Adipose tissue (tissue), 3 donors: ENCODE data around the gene ALDH1B1. TPM values are rescaled to one million over a fixed set of nuclear protein-coding genes. Genes with fewer than 3 reads are reported as not detected.

ENCODE experiments used
- H3K27ac ChIP-seq: one replicate; pipeline ENCODE4 v1.5.1; 2013; ENCODE audit warnings: low read depth, low read length
- WGBS, 3 donors: extraction: QIAGEN DNeasy Blood & Tissue Kit; methylation state at CpG; one replicate each; pipeline ENCODE4 v1.1.7; 2013; 5-methylcytosine and 5-hydroxymethylcytosine counted together
- polyA plus RNA-seq, 3 donors: library from polyadenylated mRNA; stranded (reverse); fragments of 200-250 nt; gene quantifications; one replicate each; pipeline ENCODE4 v1.2.3, GENCODE V29; 2013
- donor health status: healthy with polysubstance abuse.
- donor health status: Bipolar disorder and iron deficiency.
- donor health status: healthy.

ALDH1B1 gene
- polyA plus RNA-seq, 3 donors, result 8.2 to 33.2 (median 10.5) TPM

- H3K27ac ChIP-seq, result no peak within 1 kb of the TSS
Measured at GRCh38 chr9:38423973-38424843, 31.7 kb downstream of the ALDH1B1 start, which contains the start of gene IGFBPL1. IGFBPL1 (minus strand) TSS chr9:38424454; CDS start chr9:38424424, 30 bp downstream.

GRCh38 chr9:38424918-38425317, 32.4 kb downstream of the ALDH1B1 start:
- H3K27ac ChIP-seq, result no peak overlapping the region
- WGBS, 3 donors, result 73 to 78% (median 76%) methylated on average over 4 of the region's 4 CpGs

More at GRCh38 chr9:38423973-38424843, 31.7 kb downstream of the ALDH1B1 start, which contains the start of gene IGFBPL1:
- WGBS, 3 donors, result 2 to 3% (median 2%) methylated on average over 76 to 115 of the region's 115 CpGs

DNA sequence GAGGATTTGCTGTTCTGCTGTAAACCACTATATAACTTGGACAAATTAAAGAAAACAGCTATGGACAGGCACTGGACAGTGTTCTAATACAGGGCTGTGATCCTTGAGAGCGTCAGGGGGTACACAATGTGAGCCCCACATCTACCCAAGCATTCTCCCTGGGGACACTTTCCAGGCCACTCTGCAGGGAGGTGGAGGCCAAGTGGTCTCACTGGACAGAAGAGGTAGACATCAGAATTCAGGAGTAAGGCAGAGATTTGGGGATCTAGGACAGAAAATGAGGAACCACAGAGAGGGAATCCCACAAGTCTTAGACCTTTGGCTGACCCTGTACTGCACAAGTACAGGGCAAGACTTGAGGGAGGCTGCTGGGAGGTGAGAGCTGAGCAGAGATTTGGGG, 35.6 kb downstream of the ALDH1B1 start:
- H3K27ac ChIP-seq, result no peak overlapping the region
- 76 to 88% (median 83%) methylated on average over 1 of the region's 1 CpG for WGBS, 3 donors

DNA sequence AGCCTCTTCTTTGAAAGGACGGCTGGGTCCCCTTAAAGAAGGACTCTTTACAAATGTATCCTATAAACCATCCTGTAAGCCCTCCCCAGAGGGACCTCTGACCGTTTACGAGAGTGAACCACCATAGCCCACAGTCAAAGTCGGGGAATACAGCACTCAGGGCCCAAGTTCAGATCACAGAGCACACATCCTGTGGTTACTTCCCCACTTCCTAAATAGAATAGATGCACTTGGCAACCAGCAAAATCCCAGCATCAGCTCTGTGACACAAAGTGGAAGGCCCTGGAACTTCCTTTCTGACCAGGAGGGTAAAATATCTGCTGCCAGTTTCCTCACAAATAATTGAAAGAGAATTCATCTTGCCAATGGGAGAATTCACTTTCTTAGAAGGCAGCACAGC, 38.6 kb downstream of the ALDH1B1 start:
- H3K27ac ChIP-seq, result no peak overlapping the region
- WGBS, 3 donors, result 27 to 66% (median 37%) methylated on average over 4 of the region's 4 CpGs

- 16 to 52% (median 25%) methylated on average over 3 of the region's 3 CpGs for WGBS, 3 donors
- no peak overlapping the region for H3K27ac ChIP-seq
Measured at GRCh38 chr9:38432922-38433510, 40.5 kb downstream of the ALDH1B1 start.

DNA sequence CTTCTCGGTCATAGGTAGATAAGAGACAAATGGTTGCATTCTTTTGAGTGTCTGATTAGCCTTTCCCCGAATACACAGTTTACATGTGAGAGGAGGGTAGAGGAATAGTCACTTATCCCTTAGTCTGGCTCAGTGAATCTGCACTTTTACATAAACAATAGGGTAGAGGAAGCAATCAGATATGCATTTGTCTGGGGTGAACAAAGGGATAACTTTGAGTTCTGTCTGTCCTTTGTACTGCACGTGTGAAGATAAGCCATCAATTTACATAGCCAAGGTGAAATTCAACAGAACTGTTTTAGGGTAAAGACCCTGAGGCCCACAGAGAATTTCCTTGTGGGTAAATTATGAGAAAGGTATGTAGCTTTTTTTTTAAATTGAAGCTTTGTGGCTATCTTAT, 41.9 kb downstream of the ALDH1B1 start:
- WGBS, 3 donors, result 53 to 64% (median 63%) methylated on average over 3 of the region's 3 CpGs
- H3K27ac ChIP-seq, result no peak overlapping the region

DNA sequence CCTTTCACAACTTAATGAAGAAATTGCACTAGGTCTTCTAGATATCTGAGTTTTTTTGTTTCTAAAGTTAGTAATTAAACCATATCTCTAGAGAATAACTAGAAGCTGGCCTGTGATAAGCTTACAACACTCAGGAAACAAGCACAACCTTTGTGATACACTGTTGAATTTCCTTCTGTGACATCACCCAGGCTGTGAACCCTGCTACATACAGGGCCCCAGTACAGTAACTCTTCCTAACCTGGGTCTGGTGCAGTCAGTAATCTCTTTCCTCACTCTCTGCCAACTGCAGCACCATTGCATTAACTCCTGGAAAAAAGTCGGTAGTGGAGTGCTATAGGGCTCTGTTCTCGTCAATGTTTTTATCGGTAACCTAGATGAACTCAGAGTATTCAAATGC, 42.4 kb downstream of the ALDH1B1 start:
- H3K27ac ChIP-seq, result no peak overlapping the region
- 74 to 85% (median 77%) methylated on average over 3 of the region's 3 CpGs for WGBS, 3 donors

- WGBS, 3 donors, result 70 to 80% (median 73%) methylated on average over 2 of the region's 2 CpGs
- no peak overlapping the region for H3K27ac ChIP-seq
Measured at GRCh38 chr9:38435521-38435920, 43.0 kb downstream of the ALDH1B1 start.

DNA sequence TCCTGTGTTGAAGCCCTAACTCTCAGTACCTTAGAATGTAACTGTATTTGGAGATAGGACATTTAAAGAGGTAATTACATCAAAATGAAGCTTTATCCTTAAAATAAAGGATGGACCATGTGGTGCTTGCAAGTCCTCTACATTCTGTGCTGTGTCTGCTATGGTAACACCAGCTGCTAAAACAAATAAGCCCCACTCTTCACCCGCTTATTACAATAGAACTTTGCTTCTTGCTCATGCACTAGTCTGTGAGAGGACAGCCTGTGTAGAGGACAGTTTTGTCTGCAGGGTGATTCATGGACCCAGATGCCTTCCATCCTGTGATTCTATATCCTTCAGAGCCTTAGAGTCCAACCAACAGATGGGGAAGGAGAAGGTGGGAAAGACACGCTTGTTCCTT, 44.2 kb downstream of the ALDH1B1 start:
- 94 to 96% (median 95%) methylated on average over 2 of the region's 2 CpGs for WGBS, 3 donors
- H3K27ac ChIP-seq, result no peak overlapping the region

DNA sequence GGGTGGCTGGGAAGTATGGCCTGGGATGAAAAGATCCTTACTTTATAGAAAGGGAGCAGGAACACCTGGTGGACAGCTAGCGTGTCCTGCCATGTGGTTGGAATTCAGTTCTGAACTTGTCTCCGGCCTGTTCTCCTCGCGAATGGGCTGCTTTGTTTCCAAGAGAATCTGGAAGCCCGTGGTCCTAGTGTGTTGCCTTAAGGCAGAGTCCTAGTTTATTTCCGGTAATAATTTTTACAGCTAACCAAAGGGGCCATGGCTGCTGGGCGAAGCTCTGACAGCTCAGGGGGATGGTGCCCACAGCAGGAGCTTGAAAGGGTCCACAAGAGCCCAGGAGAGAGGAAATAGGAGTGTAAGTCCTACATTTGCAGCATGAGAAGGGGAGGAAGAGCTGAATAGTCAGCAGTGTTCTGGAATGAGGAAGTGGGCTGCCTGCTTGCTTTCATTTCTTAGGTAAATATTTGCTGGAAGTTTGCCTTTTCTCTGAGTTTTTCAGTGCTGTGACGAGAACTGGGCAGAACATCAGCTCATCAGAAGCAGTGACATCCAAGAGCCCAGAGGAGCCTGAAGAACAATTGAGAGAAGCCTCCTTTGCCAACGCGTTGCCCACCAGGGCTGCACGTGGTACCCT, 44.8 kb downstream of the ALDH1B1 start:
- H3K27ac ChIP-seq, result no peak overlapping the region
- 42 to 70% (median 64%) methylated on average over 11 of the region's 11 CpGs for WGBS, 3 donors

DNA sequence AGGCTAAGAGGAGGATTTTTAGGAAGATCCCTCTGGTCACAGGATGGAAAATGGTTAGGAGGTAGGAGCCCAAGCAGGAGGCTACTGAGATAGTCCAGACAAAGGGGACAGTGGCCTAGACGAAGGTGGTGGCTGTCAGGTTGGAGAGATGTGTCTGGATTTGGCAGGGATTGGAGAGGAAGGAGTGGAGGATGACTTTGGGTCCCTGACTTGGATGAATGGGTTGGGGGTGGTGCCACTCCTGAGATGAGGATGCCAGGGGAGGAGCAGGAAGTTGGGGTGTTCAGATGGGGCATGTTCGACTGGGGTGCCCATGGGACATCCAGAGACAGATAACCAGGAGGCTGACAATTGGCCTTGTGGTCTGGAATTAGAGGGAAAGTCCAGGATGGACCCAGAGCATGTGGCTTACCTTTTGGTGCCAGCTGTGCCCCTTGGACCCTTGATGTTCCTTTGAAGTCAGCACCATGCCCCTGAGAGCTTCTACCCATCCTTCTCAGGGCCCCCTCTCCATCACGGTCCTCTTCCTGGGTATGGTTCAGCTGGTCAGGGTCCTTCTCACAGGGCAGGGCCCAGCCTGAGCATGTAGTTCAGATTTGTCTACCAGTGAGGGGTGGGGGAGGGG, 46.9 kb downstream of the ALDH1B1 start:
- WGBS, 3 donors, result 58 to 80% (median 72%) methylated on average over 3 of the region's 3 CpGs
- H3K27ac ChIP-seq, result no peak overlapping the region

GRCh38 chr9:38439916-38440301, 47.4 kb downstream of the ALDH1B1 start:
- H3K27ac ChIP-seq, result no peak overlapping the region
- 93 to 100% (median 98%) methylated on average over 1 of the region's 1 CpG for WGBS, 3 donors

DNA sequence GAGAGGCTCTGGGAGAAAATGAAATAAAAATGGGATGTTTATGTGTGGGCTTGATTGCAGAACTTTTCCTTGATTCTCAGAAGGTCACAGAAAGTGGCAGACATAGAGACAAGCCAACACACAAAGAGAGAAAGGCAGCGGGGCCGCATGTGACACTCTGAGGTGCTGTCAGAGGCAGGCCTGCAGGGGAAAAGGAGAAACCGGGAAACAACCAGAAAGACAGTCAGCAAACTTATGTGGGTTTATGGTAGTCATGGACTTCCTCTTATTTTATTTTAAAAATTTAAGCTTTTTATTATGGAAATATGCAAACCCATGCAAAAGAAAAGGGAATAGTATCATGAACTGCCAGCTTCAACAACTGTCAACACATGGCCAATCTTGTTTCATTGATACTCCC, 48.0 kb downstream of the ALDH1B1 start:
- WGBS, 3 donors, result 50 to 87% (median 50%) methylated on average over 3 of the region's 3 CpGs
- no peak overlapping the region for H3K27ac ChIP-seq

DNA sequence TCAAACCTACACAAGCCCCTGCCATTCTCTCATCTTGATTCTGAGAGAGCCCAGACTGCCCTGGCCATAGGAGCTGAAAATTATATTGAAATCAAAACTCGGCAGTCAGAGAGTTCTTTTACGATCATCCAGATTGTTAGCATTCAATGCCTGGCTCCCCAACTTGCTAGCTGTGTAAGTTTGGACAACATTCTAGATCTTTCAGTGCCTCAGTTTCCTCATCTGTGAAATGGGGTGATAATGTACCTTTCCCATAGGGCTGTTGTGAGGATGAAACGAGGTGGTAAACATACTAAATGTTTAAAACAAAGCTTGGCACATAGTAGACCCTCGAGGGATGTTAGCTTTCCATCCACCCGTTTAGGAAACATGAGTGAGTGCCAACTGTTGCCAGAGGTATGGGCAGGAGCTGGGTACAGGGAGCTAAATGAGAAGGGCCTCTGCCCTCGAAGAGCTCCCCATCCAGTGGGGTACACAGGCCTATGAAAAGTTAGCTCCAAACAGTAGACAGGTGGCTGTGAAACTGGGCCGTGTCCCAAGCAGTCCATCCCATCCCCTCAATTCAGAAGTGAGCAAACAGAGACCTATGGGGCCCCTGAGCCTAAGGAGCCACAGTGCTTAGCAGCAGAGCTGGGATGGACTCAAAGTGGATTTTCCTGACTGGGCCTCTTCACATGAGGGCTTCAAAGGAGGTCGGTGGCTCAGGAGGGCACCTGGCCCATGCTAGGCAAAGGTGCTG, 49.0 kb downstream of the ALDH1B1 start:
- no peak overlapping the region for H3K27ac ChIP-seq
- WGBS, 3 donors, result 83 to 87% (median 84%) methylated on average over 8 of the region's 8 CpGs

DNA sequence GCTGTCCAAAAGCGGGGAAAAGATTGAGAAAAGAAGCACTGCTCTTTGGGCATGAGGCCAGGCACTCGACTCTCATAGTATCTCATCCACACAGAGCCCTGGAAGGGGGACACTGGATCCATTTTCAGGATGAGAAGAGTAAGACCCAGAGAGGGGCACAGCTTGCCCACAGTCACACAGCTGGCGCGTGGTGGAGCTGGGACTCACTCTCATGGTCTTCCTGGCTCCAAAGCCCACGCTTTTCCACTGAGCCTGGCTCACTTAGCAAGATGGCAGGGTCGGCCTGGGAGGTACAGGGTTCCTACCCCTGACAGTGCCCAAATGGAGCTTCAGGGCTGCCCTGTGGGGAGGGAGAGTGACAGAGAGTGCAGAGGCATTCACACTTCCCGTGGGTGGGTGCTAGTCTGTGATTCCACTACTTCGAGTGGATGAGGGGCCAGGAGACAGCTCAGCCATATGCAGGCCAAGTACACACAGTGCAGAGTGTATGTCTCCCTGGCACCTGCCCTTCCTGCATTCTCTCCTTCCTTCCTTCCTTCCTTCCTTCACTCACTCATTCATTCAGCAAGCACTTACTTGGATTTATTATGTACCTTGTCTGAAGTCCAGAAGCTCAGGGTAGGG, 50.1 kb downstream of the ALDH1B1 start:
- no peak overlapping the region for H3K27ac ChIP-seq
- WGBS, 3 donors, result 63 to 73% (median 69%) methylated on average over 8 of the region's 8 CpGs

DNA sequence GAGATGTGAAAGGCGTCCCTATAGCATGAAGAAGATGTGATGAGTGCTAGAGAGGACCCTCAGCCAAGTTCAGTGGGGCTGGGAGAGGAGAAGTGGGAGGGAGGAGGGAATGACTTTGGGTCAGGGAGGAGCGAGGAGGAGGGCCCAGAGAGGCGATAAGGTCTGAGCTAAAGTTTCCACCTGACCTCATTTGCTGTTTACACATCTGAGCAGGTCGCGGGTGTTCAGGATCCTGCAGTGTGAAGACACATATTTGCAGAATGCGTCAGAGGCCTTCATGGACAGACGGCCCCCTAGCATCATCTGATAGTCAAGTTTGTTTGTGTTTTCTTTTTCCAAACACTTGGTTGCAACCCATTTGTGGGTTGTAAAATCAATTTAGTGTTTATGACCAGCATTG, 50.7 kb downstream of the ALDH1B1 start:
- 42 to 71% (median 70%) methylated on average over 7 of the region's 7 CpGs for WGBS, 3 donors
- no peak overlapping the region for H3K27ac ChIP-seq

DNA sequence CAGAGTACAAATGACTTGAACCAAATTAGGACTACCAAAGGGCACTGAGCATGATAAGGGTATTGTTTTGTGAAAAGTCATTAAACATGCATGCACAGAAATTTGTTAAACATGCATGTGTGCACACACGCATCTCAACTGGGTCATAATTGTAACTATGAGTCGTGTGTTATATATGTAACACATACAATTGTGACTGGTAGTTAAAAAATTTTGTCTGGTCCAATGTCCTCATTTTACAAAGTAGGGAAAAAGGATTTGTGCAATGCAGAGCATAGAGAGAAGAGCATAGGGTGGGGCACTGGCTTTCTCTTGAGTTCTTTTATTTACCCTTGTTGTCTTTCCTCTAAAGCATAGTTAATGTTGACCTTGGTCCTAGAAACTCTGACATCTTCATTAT, 51.1 kb downstream of the ALDH1B1 start:
- WGBS, 3 donors, result 38 to 83% (median 71%) methylated on average over 2 of the region's 2 CpGs
- no peak overlapping the region for H3K27ac ChIP-seq
